ENCODE measurements around the gene FOXN3. TPM values are rescaled to one million over a fixed set of nuclear protein-coding genes. Genes with fewer than 3 reads are reported as not detected.

Gene FOXN3
- polyA plus RNA-seq, 4 donors: 22.0 to 47.3 (median 43.3) TPM

DNA sequence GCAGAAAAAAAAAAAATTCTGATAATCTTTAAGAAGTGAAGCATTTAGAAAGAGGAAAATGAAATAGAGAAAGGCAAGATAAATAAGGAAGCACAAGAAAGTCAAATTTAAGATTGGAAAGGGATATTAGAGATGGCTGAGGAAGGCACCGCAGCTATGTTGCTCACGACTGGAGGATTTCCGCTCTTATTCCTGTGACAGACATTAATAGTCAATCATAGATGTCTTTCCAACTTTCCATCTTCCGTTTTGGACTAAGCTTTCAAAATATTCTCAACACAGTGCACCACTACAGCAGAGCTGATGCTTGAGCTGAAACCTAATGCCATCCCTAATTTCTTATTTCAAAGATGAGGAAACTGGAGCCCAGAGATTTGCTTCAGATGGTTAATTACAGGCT is 290.6 kb downstream of the FOXN3 start:
- no peaks in the 10 kb centered on the region for H3K9me3 ChIP-seq (ENCODE audit: control insufficient read depth in 2 of 2, insufficient read depth in 1 of 2, low read depth in 1 of 2, low read length in 1 of 2)
- no peak for FAIRE-seq
- H3K36me3 ChIP-seq (ENCODE audit: control insufficient read depth in 3 of 3, insufficient read depth in 2 of 3, low read depth in 1 of 3, low read length in 3 of 3): no peaks in the 10 kb centered on the region
- H3K27ac ChIP-seq (ENCODE audit: low read depth in 1 of 3, low read length in 2 of 3): no peak overlapping the region
- H3K4me1 ChIP-seq (ENCODE audit: control insufficient read depth in 3 of 3, insufficient read depth in 2 of 3, low read depth in 1 of 3, low read length in 2 of 3): no peaks in the 10 kb centered on the region
- no peaks in the 10 kb centered on the region for H3K27me3 ChIP-seq (ENCODE audit: control insufficient read depth in 3 of 3, insufficient read depth in 3 of 3, low read length in 3 of 3)
- 60 to 74% (median 64%) methylated on average over 4 of the region's 4 CpGs for WGBS, 3 donors
- no peak overlapping the region for H3K4me3 ChIP-seq (ENCODE audit: low read depth in 1 of 3, low read length in 3 of 3)
- no peak for DNase-seq

- Histone ChIP-seq H3K4me3 (ENCODE audit: low read depth in 1 of 3, low read length in 3 of 3) (no peak overlapping the region), H3K27me3 (ENCODE audit: control insufficient read depth in 3 of 3, insufficient read depth in 3 of 3, low read length in 3 of 3) (no peaks in the 10 kb centered on the region), H3K9me3 (ENCODE audit: control insufficient read depth in 2 of 2, insufficient read depth in 1 of 2, low read depth in 1 of 2, low read length in 1 of 2) (no peaks in the 10 kb centered on the region), H3K36me3 (ENCODE audit: control insufficient read depth in 3 of 3, insufficient read depth in 2 of 3, low read depth in 1 of 3, low read length in 3 of 3) (no peaks in the 10 kb centered on the region), H3K27ac (ENCODE audit: low read depth in 1 of 3, low read length in 2 of 3) (no peak overlapping the region), H3K4me1 (ENCODE audit: control insufficient read depth in 3 of 3, insufficient read depth in 2 of 3, low read depth in 1 of 3, low read length in 2 of 3) (no peaks in the 10 kb centered on the region)
- WGBS, 3 donors: 61 to 70% (median 70%) methylated on average over 4 of the region's 4 CpGs
- no peak for DNase-seq
- FAIRE-seq: no peak
Observed at GRCh38 chr14:89125216-89125615, 291.8 kb downstream of the FOXN3 start.

DNA sequence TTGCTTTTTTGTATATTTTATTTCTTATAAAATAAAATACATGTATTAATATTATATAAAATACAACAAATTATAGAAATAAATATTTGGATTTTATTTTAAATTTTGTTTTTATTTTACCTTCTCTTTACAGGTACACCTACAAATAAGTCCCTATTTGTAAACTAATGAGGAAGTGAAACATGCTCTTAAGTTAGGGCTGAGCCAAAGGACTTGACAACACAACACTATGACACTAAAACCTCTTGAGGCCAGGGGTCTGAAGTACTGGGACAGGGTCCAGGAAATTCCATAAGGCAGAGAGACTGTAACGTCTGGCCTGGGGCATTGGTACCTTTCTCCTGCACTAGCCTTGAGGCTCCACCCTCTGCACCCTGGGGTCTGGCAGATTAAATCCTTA is 293.2 kb downstream of the FOXN3 start:
- H3K27ac ChIP-seq (ENCODE audit: low read depth in 1 of 3, low read length in 2 of 3): no peak overlapping the region
- peaks cover 0 to 12% of the 10 kb centered on the region in 2 donors for H3K9me3 ChIP-seq (ENCODE audit: control insufficient read depth in 2 of 2, insufficient read depth in 1 of 2, low read depth in 1 of 2, low read length in 1 of 2)
- no peaks in the 10 kb centered on the region for H3K36me3 ChIP-seq (ENCODE audit: control insufficient read depth in 3 of 3, insufficient read depth in 2 of 3, low read depth in 1 of 3, low read length in 3 of 3)
- H3K4me1 ChIP-seq (ENCODE audit: control insufficient read depth in 3 of 3, insufficient read depth in 2 of 3, low read depth in 1 of 3, low read length in 2 of 3): no peaks in the 10 kb centered on the region
- no peak for FAIRE-seq
- H3K4me3 ChIP-seq (ENCODE audit: low read depth in 1 of 3, low read length in 3 of 3): no peak overlapping the region
- DNase-seq: no peak
- WGBS, 3 donors: 62 to 71% (median 64%) methylated on average over 1 of the region's 1 CpG
- no peaks in the 10 kb centered on the region for H3K27me3 ChIP-seq (ENCODE audit: control insufficient read depth in 3 of 3, insufficient read depth in 3 of 3, low read length in 3 of 3)

- no peak for DNase-seq
- no peak overlapping the region for H3K4me3 ChIP-seq (ENCODE audit: low read depth in 1 of 3, low read length in 3 of 3)
- no peaks in the 10 kb centered on the region for H3K4me1 ChIP-seq (ENCODE audit: control insufficient read depth in 3 of 3, insufficient read depth in 2 of 3, low read depth in 1 of 3, low read length in 2 of 3)
- H3K9me3 ChIP-seq (ENCODE audit: control insufficient read depth in 2 of 2, insufficient read depth in 1 of 2, low read depth in 1 of 2, low read length in 1 of 2): peaks cover 0 to 13% of the 10 kb centered on the region in 2 donors
- no peak for FAIRE-seq
- WGBS, 3 donors: 93 to 94% (median 94%) methylated on average over 10 of the region's 10 CpGs
- H3K36me3 ChIP-seq (ENCODE audit: control insufficient read depth in 3 of 3, insufficient read depth in 2 of 3, low read depth in 1 of 3, low read length in 3 of 3): no peaks in the 10 kb centered on the region
- no peak overlapping the region for H3K27ac ChIP-seq (ENCODE audit: low read depth in 1 of 3, low read length in 2 of 3)
- no peaks in the 10 kb centered on the region for H3K27me3 ChIP-seq (ENCODE audit: control insufficient read depth in 3 of 3, insufficient read depth in 3 of 3, low read length in 3 of 3)
Observed at GRCh38 chr14:89123215-89123614, 293.8 kb downstream of the FOXN3 start.

- peaks cover 0 to 13% of the 10 kb centered on the region in 2 donors for H3K9me3 ChIP-seq (ENCODE audit: control insufficient read depth in 2 of 2, insufficient read depth in 1 of 2, low read depth in 1 of 2, low read length in 1 of 2)
- no peaks in the 10 kb centered on the region for H3K4me1 ChIP-seq (ENCODE audit: control insufficient read depth in 3 of 3, insufficient read depth in 2 of 3, low read depth in 1 of 3, low read length in 2 of 3)
- WGBS, 3 donors: 37 to 43% (median 43%) methylated on average over 4 of the region's 4 CpGs
- H3K27me3 ChIP-seq (ENCODE audit: control insufficient read depth in 3 of 3, insufficient read depth in 3 of 3, low read length in 3 of 3): no peaks in the 10 kb centered on the region
- no peak for FAIRE-seq
- no peak for DNase-seq
- H3K36me3 ChIP-seq (ENCODE audit: control insufficient read depth in 3 of 3, insufficient read depth in 2 of 3, low read depth in 1 of 3, low read length in 3 of 3): no peaks in the 10 kb centered on the region
- no peak overlapping the region for H3K4me3 ChIP-seq (ENCODE audit: low read depth in 1 of 3, low read length in 3 of 3)
- no peak overlapping the region for H3K27ac ChIP-seq (ENCODE audit: low read depth in 1 of 3, low read length in 2 of 3)
Observed at GRCh38 chr14:89121968-89122620, 294.9 kb downstream of the FOXN3 start.

- no peak overlapping the region for H3K27ac ChIP-seq (ENCODE audit: low read depth in 1 of 3, low read length in 2 of 3)
- H3K36me3 ChIP-seq (ENCODE audit: control insufficient read depth in 3 of 3, insufficient read depth in 2 of 3, low read depth in 1 of 3, low read length in 3 of 3): no peaks in the 10 kb centered on the region
- H3K9me3 ChIP-seq (ENCODE audit: control insufficient read depth in 2 of 2, insufficient read depth in 1 of 2, low read depth in 1 of 2, low read length in 1 of 2): peaks cover 0 to 16% of the 10 kb centered on the region in 2 donors
- FAIRE-seq (no peak), DNase-seq (no peak)
- 79 to 91% (median 91%) methylated on average over 5 of the region's 5 CpGs for whole genome bisulfite sequencing, 3 donors
- H3K4me3 ChIP-seq (ENCODE audit: low read depth in 1 of 3, low read length in 3 of 3): no peak overlapping the region
- no peaks in the 10 kb centered on the region for H3K27me3 ChIP-seq (ENCODE audit: control insufficient read depth in 3 of 3, insufficient read depth in 3 of 3, low read length in 3 of 3)
- H3K4me1 ChIP-seq (ENCODE audit: control insufficient read depth in 3 of 3, insufficient read depth in 2 of 3, low read depth in 1 of 3, low read length in 2 of 3): no peaks in the 10 kb centered on the region
Observed at GRCh38 chr14:89117012-89117411, 300.0 kb downstream of the FOXN3 start.

DNA sequence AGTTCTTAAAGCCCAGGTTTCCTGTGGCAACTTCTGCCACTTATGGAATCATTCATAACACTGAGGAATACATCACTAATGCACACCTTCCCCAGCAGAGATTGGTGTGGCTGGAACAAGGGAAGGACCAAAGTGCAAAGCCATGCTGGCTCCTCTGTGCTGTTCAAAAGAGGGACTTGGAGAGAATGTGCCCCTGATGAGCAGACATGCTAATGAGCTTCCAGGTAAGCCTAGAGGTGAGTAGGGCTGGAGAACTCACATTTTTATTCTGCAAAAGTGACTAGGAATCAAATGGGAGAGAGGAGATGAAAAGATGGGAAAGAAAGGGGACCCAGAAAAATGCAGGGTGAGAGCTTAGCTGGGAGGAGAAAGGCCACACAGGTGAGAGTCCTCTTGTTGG is 302.9 kb downstream of the FOXN3 start:
- Histone ChIP-seq H3K27ac (ENCODE audit: low read depth in 1 of 3, low read length in 2 of 3) (no peak overlapping the region), H3K36me3 (ENCODE audit: control insufficient read depth in 3 of 3, insufficient read depth in 2 of 3, low read depth in 1 of 3, low read length in 3 of 3) (no peaks in the 10 kb centered on the region), H3K4me3 (ENCODE audit: low read depth in 1 of 3, low read length in 3 of 3) (no peak overlapping the region), H3K4me1 (ENCODE audit: control insufficient read depth in 3 of 3, insufficient read depth in 2 of 3, low read depth in 1 of 3, low read length in 2 of 3) (no peaks in the 10 kb centered on the region), H3K9me3 (ENCODE audit: control insufficient read depth in 2 of 2, insufficient read depth in 1 of 2, low read depth in 1 of 2, low read length in 1 of 2) (peaks cover 0 to 6% of the 10 kb centered on the region in 2 donors), H3K27me3 (ENCODE audit: control insufficient read depth in 3 of 3, insufficient read depth in 3 of 3, low read length in 3 of 3) (no peaks in the 10 kb centered on the region)
- DNase-seq: no peak
- FAIRE-seq: no peak

DNA sequence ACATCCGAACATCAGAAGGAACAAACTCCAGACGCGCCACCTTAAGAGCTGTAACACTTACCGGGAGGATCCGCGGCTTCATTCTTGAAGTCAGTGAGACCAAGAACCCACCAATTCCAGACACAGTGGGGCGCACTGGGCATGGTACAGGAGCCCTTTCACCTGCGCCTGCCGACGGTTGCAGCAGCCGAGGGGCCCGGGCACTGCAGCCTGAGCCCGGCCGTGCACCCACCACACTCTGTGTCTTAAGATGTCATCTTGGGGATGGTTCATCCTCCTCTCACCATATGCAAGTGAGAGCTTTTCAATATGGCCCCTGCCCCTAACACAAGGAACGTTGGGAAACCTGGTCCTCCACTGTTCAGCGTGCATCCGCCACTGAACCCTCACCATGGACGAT is 304.3 kb downstream of the FOXN3 start:
- H3K9me3 ChIP-seq (ENCODE audit: control insufficient read depth in 2 of 2, insufficient read depth in 1 of 2, low read depth in 1 of 2, low read length in 1 of 2): peaks cover 0 to 3% of the 10 kb centered on the region in 2 donors
- H3K27me3 ChIP-seq (ENCODE audit: control insufficient read depth in 3 of 3, insufficient read depth in 3 of 3, low read length in 3 of 3): no peaks in the 10 kb centered on the region
- WGBS, 3 donors: 94 to 95% (median 94%) methylated on average over 18 of the region's 18 CpGs
- H3K36me3 ChIP-seq (ENCODE audit: control insufficient read depth in 3 of 3, insufficient read depth in 2 of 3, low read depth in 1 of 3, low read length in 3 of 3): no peaks in the 10 kb centered on the region
- H3K4me3 ChIP-seq (ENCODE audit: low read depth in 1 of 3, low read length in 3 of 3): no peak overlapping the region
- H3K4me1 ChIP-seq (ENCODE audit: control insufficient read depth in 3 of 3, insufficient read depth in 2 of 3, low read depth in 1 of 3, low read length in 2 of 3): no peaks in the 10 kb centered on the region
- FAIRE-seq (no peak), DNase-seq (no peak)
- H3K27ac ChIP-seq (ENCODE audit: low read depth in 1 of 3, low read length in 2 of 3): no peak overlapping the region

Data from small intestine (tissue), 7 donors.